Measurements from ENCODE around the gene SRGAP3.
A peak's percentile ranks its signal among the peaks of the same experiment; 100 is the strongest.

SRGAP3 gene

DNA sequence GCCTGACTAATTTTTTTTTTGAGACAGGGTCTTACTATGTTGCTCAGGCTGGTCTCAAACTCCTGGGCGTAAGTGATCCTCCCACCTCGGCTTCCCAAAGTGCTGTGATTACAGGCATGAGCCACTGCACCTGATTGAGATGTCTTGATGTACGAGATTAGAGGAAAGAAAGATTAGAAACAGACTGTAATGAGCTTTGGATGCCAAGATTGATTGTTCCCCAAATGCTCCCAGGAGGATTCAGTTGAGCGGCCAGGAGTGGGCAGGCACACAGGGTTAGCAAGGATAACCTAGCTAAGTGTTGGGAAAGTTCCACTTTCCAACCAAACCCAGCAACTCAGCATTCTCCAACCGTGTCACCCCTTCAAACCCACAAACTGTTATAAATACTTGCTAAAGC is 63.7 kb downstream of the SRGAP3 start:
- H3K4me1 Mint-ChIP-seq = peaks cover 4% of the 10 kb centered on the region
- H3K27me3 Mint-ChIP-seq = no peaks in the 10 kb centered on the region
- H3K27ac Mint-ChIP-seq = no peak overlapping the region
- ATAC-seq (no peak), DNase-seq (no peak)
- H3K4me3 Mint-ChIP-seq = no peak overlapping the region
- no peaks in the 10 kb centered on the region for H3K9me3 Mint-ChIP-seq

DNA sequence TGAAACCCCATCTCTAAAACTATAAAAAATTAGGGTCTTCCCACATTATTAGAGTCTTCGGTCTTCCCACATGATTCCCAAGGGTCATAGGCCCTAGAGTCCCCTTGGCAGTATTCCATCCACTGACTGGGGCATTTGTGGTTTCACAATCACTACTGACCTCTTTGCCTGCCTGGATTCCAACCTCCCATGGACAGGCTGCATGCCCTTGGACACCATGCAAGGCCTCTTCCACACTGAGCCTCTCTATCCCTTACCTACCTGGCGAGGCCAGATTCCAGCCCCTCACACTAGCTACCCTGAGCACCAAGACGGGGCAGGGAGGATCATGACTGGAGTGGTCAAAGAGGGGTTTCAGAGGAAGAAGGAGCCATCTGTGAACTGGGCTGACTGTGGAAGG is 64.4 kb downstream of the SRGAP3 start:
- ATAC-seq (no peak), DNase-seq (no peak)
- Mint-ChIP-seq H3K9me3 (no peaks in the 10 kb centered on the region), H3K27me3 (no peaks in the 10 kb centered on the region), H3K27ac (no peak overlapping the region), H3K4me3 (no peak overlapping the region), H3K4me1 (peaks cover 10% of the 10 kb centered on the region)

DNA sequence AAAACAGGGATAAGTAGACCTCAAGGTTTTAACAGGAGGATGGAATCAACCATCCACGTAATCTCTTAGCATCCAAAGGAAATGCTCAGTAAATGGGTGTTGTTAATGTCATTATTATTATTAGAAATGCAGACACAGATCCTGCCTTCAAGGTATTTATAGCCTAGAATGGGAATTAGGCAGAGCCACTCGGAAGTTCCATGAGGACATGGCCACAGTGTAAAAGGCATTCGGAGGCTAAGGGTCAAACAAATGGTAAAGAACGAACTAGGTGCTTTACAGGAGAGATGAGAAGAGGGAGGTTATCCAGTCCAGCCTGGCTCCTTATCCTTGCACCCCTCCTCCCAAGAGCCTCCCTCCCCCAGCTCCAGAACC is 65.0 kb downstream of the SRGAP3 start:
- Mint-ChIP-seq H3K27ac (no peak overlapping the region), H3K9me3 (no peaks in the 10 kb centered on the region), H3K4me3 (no peak overlapping the region), H3K4me1 (peaks cover 16% of the 10 kb centered on the region), H3K27me3 (no peaks in the 10 kb centered on the region)
- ATAC-seq = no peak
- no peak for DNase-seq

GRCh38 chr3:9183811-9184460 is 65.5 kb downstream of the SRGAP3 start:
- Mint-ChIP-seq H3K9me3 (no peaks in the 10 kb centered on the region), H3K4me1 (peaks cover 19% of the 10 kb centered on the region), H3K27me3 (no peaks in the 10 kb centered on the region), H3K27ac (no peak overlapping the region), H3K4me3 (no peak overlapping the region)
- DNase-seq (no peak), ATAC-seq (no peak)

DNA sequence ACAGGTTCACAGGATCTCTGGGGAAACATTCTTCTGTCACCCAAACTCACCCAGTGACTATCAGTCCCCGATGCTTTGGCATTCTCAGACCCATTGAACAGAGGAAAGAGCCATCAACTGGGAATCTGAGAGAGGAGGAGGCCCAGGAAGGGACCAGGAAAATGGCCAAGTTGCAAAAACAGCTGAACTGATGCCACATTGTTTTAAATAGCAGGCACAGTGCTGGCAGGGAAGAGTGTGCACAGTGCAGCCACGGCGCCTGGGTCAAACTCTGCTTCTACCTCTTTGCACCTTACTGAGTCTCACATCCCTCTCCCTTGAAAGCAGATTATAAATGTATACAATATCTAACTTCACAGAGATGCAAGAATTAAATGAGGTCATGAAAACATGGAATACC is 66.4 kb downstream of the SRGAP3 start:
- no peak overlapping the region for H3K4me3 Mint-ChIP-seq
- peaks cover 25% of the 10 kb centered on the region for H3K4me1 Mint-ChIP-seq
- no peaks in the 10 kb centered on the region for H3K9me3 Mint-ChIP-seq
- ATAC-seq = no peak
- H3K27me3 Mint-ChIP-seq = no peaks in the 10 kb centered on the region
- H3K27ac Mint-ChIP-seq = no peak overlapping the region
- no peak for DNase-seq

DNA sequence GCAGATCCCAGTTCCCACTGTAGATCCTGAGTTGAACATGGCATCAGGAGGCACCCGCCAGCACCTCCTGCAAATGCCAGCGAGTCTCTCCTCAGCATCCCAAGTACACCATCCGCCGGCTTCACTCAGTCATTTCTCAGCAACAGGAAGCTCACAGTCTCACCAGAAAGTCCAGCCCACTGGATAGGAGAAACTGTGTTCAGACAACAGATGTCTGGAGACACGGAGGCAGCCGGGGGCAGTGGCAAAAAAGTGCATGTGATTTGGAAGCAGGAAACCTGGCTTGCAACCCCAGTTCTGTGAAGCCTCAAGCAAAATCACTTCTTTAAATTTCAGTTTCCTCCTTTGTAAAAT is 68.7 kb downstream of the SRGAP3 start:
- peak; percentile 47 for ATAC-seq
- peak overlapping the region; percentile 51 to 56 for H3K4me3 Mint-ChIP-seq
- no peaks in the 10 kb centered on the region for H3K9me3 Mint-ChIP-seq
- H3K27ac Mint-ChIP-seq = no peak overlapping the region
- peaks cover 25% of the 10 kb centered on the region for H3K4me1 Mint-ChIP-seq
- peak in 1 of 2 donors; percentile 14 for DNase-seq
- H3K27me3 Mint-ChIP-seq = no peaks in the 10 kb centered on the region

DNA sequence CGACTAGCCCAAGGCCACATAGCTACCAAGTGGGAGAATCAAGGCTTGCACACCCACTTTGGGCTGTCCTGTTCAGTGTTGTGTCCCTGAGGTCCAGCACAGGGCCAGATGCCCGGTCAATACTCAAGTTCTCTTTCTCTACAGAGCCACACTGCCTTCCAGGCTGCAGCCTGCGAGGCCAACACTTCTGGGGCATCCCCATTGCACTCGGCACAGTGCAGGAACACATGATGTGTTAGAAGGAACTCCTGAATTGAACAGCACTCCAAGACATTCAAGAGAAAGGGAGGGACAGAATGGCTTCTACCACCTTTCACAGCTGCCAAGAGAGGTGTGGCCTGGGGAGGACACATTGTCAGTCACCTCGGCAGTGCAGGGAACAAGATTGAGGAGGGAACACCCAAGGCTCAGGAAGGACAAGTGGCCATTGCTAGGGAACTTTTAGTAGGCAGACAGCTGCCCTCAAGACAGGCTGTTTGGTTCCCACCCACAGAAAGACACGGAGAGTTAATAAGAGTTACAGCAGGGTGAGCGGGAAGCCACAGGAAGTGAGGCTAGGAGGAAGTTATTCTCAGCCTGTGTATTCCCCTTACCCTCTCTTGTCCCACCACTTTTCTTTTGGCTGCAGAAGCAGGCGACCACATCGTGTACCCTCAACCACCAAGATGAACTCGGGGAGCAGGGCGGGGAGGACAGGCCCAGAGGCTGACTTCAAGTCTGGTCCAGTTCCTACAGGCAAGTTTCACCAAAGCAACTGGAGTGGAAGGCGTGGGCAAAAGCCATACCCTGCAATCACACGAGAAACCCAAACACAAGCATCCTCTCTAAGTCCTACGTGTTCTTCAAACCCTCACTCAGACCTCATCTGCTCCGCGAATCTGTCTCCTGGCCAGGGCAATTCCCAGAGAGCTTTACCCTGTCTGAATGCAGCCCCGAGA is 69.4 kb downstream of the SRGAP3 start:
- Mint-ChIP-seq H3K27me3 (no peaks in the 10 kb centered on the region), H3K27ac (peak overlapping the region in 1 of 2 donors; percentile 49), H3K4me1 (peaks cover 25% of the 10 kb centered on the region), H3K4me3 (peak overlapping the region; percentile 51 to 56), H3K9me3 (no peaks in the 10 kb centered on the region)
- DNase-seq = peak; percentile 18 to 19
- ATAC-seq = peak; percentile 68

GRCh38 chr3:9178697-9179096 is 70.7 kb downstream of the SRGAP3 start:
- H3K27ac Mint-ChIP-seq = peak overlapping the region in 1 of 2 donors; percentile 28
- H3K4me1 Mint-ChIP-seq = peaks cover 25% of the 10 kb centered on the region
- no peaks in the 10 kb centered on the region for H3K9me3 Mint-ChIP-seq
- DNase-seq (peak in 1 of 2 donors; percentile 29), ATAC-seq (peak; percentile 56)
- H3K4me3 Mint-ChIP-seq = no peak overlapping the region
- no peaks in the 10 kb centered on the region for H3K27me3 Mint-ChIP-seq

- no peak overlapping the region for H3K4me3 Mint-ChIP-seq
- DNase-seq (no peak), ATAC-seq (no peak)
- H3K9me3 Mint-ChIP-seq = no peaks in the 10 kb centered on the region
- no peak overlapping the region for H3K27ac Mint-ChIP-seq
- peaks cover 18% of the 10 kb centered on the region for H3K4me1 Mint-ChIP-seq
- no peaks in the 10 kb centered on the region for H3K27me3 Mint-ChIP-seq
Observed at GRCh38 chr3:9175421-9175820, 74.0 kb downstream of the SRGAP3 start.

GRCh38 chr3:9173445-9173844 is 76.0 kb downstream of the SRGAP3 start:
- Mint-ChIP-seq H3K27ac (no peak overlapping the region), H3K4me1 (peaks cover 2% of the 10 kb centered on the region), H3K9me3 (no peaks in the 10 kb centered on the region), H3K27me3 (no peaks in the 10 kb centered on the region), H3K4me3 (no peak overlapping the region)
- DNase-seq = no peak
- ATAC-seq = no peak

- Mint-ChIP-seq H3K27me3 (no peaks in the 10 kb centered on the region), H3K27ac (no peak overlapping the region), H3K4me3 (no peak overlapping the region), H3K9me3 (no peaks in the 10 kb centered on the region), H3K4me1 (no peaks in the 10 kb centered on the region)
- no peak for ATAC-seq
- DNase-seq = no peak
Observed at GRCh38 chr3:9172851-9173321, 76.6 kb downstream of the SRGAP3 start.

GRCh38 chr3:9170851-9171160 is 78.6 kb downstream of the SRGAP3 start:
- ATAC-seq (no peak), DNase-seq (no peak)
- Mint-ChIP-seq H3K9me3 (no peaks in the 10 kb centered on the region), H3K4me3 (no peak overlapping the region), H3K27me3 (no peaks in the 10 kb centered on the region), H3K27ac (peak overlapping the region in 1 of 2 donors; percentile 79), H3K4me1 (no peaks in the 10 kb centered on the region)

DNA sequence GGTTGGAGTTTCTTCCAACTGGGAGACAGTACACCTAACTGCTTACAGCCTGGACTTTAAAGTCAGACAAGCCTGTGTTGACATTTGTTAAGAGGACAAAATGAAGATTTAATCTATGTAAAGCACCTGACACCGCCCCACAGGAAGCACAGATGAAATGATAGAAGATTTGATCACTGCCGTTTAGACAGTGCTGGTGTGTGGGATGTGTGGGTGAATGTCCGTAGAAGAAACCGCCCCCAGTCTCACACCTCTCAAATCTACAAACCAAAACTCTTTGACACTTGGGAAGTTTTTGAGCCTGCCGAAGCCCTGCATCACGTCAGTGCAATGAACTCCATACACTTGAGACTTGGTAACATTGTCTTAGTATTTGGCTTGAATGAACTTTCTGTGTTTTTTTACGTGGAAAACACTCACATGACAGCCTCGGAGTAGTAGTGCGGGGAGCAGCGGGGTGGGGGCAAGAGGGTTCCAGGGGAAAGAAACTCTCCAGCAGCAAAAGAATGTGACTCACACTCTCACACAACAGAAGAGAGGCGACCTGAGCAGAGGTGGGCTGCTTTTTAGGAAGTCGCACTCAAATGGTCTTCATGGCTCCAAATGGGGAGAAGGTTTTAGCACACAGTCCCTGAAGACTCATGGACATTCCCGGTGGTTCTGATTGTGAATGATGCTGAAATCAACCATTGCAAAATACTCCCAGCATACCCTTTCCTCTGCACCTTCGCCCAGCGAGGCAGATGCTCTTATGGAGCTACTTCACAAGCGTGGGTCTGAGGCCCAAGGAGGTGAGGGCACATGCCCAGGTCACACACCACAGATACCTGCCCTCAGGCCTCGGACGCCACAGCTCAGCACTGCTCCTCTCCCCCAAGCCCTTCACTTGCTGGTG is 79.2 kb downstream of the SRGAP3 start:
- Mint-ChIP-seq H3K4me3 (peak overlapping the region; percentile 14 to 38), H3K4me1 (no peaks in the 10 kb centered on the region), H3K9me3 (no peaks in the 10 kb centered on the region), H3K27me3 (no peaks in the 10 kb centered on the region), H3K27ac (peak overlapping the region in 1 of 2 donors; percentile 79)
- ATAC-seq = peak; percentile 72
- peak; percentile 6 to 25 for DNase-seq

DNA sequence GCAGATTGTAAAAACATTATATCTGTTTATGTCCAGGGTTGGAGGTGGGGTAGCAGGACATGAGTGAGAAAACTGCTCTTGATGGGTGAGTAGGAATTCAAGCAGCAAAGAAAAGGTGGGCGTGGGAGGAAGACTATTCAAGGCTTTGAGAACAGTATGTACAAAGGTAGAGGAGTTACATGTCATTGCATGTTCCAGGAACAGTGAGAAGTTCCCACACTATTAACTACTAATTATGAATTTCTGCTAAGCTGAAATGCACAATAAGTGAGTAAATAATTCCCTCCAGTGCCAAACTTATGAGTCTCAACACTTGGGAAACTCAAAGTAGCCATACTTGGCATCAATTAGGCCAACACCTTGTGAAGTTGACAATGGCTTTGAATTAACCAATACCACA is 80.1 kb downstream of the SRGAP3 start:
- Mint-ChIP-seq H3K9me3 (no peaks in the 10 kb centered on the region), H3K4me3 (no peak overlapping the region), H3K27ac (peak overlapping the region in 1 of 2 donors; percentile 19), H3K4me1 (no peaks in the 10 kb centered on the region), H3K27me3 (no peaks in the 10 kb centered on the region)
- ATAC-seq (no peak), DNase-seq (no peak)

GRCh38 chr3:9168241-9168741 is 81.2 kb downstream of the SRGAP3 start:
- H3K4me1 Mint-ChIP-seq = no peaks in the 10 kb centered on the region
- H3K27me3 Mint-ChIP-seq = no peaks in the 10 kb centered on the region
- H3K27ac Mint-ChIP-seq = no peak overlapping the region
- ATAC-seq = peak; percentile 86
- DNase-seq = peak; percentile 58 to 62
- H3K4me3 Mint-ChIP-seq = no peak overlapping the region
- no peaks in the 10 kb centered on the region for H3K9me3 Mint-ChIP-seq
